Measurements from ENCODE around the gene LFNG.

LFNG gene

DNA sequence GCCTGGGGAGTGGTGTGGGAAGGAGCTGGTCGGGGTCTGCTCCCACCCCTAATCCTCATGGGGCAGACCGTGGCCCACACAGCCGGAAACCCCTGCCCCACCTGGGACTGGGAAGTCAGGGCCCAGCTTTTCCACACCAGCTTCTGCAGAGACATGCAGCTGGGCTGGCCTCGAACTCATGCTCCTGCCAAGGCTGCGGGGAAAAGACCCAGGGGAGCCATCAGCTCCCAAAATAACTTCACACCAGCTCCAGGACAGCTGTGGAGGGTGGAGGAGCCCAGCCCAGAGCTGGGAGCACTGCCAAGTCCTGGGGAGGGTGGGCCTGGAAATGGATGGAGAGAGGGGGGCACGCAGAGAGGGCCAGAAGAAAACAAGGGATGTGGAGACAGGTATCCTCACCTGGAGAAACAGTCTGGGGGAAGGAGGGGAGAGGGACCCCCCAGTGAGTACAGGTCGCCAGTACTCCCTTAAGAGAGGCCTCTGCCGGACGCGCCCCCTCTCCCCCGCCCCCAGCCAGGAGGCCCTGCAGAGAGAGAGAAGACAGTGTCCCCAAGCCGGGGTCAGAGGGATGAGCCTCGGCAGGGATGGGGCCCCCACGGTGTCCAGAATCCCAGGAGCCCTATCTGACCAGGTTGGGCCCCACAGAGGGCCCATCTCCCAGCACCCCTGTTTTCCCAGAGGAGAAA is 31.8 kb upstream of the LFNG start:
- DNase-seq = no peak

GRCh38 chr7:2488272-2488645 is 31.3 kb upstream of the LFNG start:
- no peak for DNase-seq

- no peak for DNase-seq
Observed at GRCh38 chr7:2488681-2489080, 30.9 kb upstream of the LFNG start.

GRCh38 chr7:2490181-2490651 is 29.4 kb upstream of the LFNG start:
- DNase-seq = no peak

GRCh38 chr7:2492038-2492437 is 27.5 kb upstream of the LFNG start:
- DNase-seq = no peak

- DNase-seq = no peak
Observed at GRCh38 chr7:2493205-2494164, 26.1 kb upstream of the LFNG start.

DNA sequence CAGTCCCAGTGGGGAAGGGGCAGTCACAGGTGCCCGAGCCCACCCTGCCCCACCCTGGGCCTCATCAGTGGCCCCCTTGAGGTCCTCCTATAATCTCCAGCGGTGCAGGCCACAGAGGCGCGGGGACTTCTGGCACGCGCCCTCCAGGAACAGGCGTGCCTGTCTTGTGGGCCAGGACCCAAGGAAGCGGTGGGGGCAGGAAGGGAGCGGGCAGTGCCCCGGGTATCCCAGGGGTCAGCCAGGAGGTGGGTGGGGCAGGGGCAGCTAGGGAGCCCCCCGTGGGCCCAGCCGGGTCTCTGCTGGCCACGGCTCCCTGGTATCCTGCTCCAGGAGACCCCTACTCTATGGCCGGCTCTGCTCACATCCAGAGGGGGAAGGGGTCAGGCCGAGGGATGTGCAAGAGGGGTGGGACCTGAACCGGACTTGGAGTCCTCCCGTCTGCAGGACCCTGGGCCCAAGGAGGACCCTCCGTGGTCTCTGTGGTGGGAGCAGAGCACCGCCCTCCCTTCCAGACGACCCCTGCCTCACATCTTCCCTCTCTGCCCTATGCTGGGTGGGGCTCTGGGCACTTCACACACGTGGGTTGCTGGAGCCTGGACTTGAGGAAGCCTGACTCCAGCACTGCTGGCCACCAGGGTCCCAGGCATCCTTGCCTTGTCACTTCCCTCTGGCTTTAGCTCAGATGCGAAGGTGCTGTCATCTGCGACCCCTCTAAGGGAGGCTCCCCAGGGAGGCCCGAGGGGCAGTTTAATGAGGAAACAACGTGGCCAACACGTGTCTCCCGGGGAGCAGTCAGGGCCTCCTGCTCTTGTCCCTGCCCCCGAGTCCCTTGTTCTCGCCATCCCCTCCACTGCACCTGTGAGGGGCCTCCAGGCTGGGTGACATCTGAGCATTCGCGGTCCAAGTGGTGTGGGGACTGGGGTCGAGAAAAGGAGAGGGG is 25.1 kb upstream of the LFNG start:
- no peak for DNase-seq

- DNase-seq = no peak
Observed at GRCh38 chr7:2495418-2496299, 23.9 kb upstream of the LFNG start.

GRCh38 chr7:2496375-2496774 is 23.2 kb upstream of the LFNG start:
- no peak for DNase-seq

- DNase-seq = no peak
Observed at GRCh38 chr7:2497065-2497464, 22.5 kb upstream of the LFNG start.

DNA sequence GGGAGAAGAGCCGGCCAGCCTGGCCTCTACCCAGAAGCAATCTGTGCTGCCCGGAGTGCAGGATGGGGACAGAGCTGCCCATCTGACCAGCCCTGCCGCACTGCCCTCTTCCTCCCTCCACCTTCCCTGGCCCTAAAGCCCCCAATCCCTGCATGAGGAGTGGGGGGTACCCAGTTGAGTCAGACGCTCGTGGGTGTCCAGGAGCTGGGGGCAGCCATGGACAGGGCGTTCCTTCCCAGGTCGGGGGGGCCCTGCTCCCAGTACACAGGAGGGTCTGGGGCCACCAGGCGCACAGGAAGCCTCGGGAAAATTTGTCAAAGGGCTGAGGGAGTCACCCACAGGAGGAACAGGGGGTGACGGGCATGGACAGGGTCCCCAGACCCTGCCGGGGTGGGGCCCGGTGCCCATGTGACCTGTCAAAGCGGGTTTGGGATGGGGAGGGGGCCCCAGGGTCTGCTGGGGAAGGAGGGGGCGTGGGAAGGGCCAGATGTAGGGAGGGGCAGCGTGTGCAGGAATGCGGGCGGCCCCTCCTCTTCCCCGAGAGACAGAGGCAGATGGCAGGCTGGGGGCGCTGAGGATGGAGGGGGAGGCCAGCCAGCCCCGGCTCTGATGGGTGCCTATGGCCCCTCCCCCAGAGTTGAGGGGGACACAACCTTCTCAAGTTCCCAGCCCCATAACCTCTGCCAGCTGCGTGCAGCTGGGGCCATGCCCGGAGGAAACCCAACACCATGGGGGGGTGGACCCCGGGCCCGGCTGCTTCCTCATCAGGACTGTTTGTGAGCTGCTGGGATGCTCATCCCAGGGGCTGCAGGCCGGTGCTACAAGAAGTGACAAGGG is 21.9 kb upstream of the LFNG start:
- DNase-seq = no peak

GRCh38 chr7:2498708-2499107 is 20.9 kb upstream of the LFNG start:
- no peak for DNase-seq

GRCh38 chr7:2499181-2499580 is 20.4 kb upstream of the LFNG start:
- no peak for DNase-seq

- no peak for DNase-seq
Observed at GRCh38 chr7:2499719-2500430, 19.7 kb upstream of the LFNG start.

DNA sequence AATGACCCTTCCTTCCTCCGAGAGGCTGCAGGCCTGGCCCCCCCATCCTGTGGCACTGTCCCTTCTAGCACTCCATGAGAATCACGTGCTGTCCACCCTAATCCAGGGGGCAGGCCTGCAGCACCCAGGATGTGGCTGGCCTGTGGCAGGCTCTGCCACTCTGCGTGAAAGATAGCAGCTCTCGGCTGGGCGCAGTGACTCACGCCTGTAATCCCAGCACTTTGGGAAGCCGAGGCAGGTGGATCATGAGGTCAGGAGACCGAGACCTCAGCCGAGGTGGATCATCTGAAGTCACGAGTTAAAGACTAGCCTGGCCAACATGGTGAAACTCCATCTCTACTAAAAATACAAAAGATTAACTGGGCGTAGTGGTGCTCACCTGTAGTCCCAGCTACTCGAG is 18.9 kb upstream of the LFNG start:
- no peak for DNase-seq

DNA sequence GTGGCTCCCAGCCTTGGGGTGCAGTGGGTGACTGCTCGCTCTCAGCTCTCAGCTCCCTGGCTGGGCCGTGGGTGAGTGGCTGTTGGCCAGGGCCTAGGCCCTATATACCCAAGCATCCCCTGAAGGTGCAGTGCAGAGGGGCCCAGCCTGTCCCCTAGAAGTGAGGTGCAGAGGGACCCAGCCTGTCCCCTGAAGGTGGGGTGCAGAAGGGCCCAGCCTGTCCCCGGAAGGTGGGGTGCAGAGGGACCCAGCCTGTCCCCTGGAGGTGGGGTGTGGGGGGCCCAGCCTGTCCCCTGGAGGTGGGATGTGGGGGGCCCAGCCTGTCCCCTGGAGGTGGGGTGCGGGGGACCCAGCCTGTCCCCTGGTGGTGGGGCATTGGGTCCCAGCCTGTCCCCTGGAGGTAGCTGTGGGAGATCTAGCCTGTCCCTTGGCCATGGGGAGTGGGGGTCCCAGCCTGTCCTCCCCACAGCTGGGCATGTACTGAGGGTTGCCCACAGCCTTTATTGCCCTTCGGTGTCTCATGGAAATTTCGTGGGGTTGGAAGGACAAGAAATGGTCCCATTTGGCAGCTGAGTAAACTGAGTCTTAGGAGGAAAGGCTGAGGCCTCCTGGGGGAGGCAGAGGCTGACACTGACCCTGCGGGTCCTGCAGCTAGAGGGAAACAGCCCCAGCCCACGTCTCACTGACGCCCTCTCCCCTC is 17.5 kb upstream of the LFNG start:
- no peak for DNase-seq

DNA sequence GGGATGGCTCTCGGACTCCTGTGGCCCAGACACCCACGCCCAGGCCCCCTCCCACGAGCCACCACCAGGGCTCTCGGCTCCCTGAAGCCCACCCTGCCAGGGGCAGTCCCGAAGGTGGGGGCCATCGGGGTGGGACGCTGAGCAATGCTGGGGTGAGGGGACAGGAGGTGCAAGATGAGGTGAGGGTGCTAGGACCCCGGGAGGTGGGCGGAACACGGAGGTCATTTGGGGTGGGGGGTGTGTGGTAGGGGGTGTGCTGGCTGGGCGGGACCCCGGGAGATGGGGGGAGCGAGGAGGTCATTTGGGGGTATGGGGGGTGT is 17.0 kb upstream of the LFNG start:
- no peak for DNase-seq

GRCh38 chr7:2503056-2503941 is 16.3 kb upstream of the LFNG start:
- DNase-seq = no peak
